Measurements from ENCODE around the gene CDH4. TPM values are rescaled to one million over a fixed set of nuclear protein-coding genes. Genes with fewer than 3 reads are reported as not detected.
A peak's percentile ranks its signal among the peaks of the same experiment; 100 is the strongest.

Gene CDH4
- polyA plus RNA-seq, 6 donors from 2014 or later, result not detected

DNA sequence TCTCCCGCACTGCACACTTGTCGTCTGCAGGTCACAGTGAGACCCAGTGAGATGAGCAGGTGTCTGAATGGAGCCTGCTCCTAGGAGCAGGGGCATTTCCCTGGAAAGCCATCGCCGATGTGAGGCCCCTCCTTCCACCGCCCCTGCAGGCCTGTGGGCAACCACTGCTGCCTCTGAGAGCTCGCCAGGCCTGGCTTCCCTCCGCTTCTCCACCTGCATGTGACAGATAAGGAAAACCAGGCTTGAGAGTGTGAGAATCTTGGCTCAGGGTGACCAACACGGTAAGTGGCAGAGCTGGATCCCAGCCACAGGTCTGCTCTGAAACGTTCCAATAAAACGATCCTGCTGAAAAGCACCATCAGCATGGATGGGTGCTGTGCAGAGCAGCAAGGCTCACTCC lies 332.8 kb downstream of the CDH4 start:
- Mint-ChIP-seq H3K4me1 (no peaks in the 10 kb centered on the region), H3K4me3 (no peak overlapping the region), H3K27ac (no peak overlapping the region), H3K9me3 (peaks cover 0 to 14% (median 8%) of the 10 kb centered on the region in 7 donors), H3K36me3 (no peaks in the 10 kb centered on the region), H3K27me3 (peaks cover 0 to 9% (median 0%) of the 10 kb centered on the region in 3 donors)
- DNase-seq (no peak), ATAC-seq (ENCODE audit: low read depth in 2 of 2) (no peak)

DNA sequence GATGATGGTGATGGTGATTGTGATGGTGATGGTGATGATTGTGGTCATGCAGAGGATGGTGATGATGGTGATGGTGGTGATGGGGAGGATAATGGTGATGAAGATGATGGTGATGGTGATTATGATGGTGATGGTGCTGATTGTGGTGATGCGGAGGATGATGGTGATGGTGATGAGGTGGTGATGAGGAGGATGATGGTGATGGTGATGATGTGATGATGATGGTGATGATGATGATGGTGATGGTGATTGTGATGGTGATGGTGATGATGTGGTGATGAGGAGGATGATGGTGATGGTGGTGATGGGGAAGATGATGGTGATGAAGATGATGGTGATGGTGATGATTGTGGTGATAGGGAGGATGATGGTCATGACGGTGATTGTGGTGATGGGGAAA lies 333.7 kb downstream of the CDH4 start:
- Mint-ChIP-seq H3K27me3 (peaks cover 0 to 9% (median 0%) of the 10 kb centered on the region in 3 donors), H3K27ac (no peak overlapping the region), H3K9me3 (peaks cover 0 to 15% (median 8%) of the 10 kb centered on the region in 7 donors), H3K36me3 (no peaks in the 10 kb centered on the region), H3K4me1 (no peaks in the 10 kb centered on the region), H3K4me3 (no peak overlapping the region)
- DNase-seq (no peak), ATAC-seq (ENCODE audit: low read depth in 2 of 2) (no peak)

DNA sequence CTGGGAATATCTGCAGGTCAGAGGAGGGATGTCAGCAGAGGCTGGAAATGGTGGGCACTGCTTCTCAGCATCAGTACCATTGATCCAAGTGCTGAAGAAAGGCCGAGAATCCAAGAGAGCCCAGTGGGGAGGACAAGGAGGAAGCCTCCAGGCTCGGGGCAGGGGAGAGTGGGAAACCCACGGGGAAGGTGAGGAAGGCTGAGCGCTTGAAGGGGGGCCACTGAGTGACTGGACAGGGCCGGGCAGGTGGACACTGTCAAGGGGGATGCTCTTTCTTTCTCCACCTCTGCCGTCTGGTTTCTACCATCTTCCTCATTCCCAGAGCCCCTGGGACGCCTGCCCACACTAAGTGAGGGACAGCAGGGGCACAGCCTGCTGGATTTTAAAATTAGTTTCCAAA lies 335.0 kb downstream of the CDH4 start:
- Mint-ChIP-seq H3K36me3 (no peaks in the 10 kb centered on the region), H3K27ac (no peak overlapping the region), H3K4me3 (no peak overlapping the region), H3K9me3 (peaks cover 2 to 20% (median 14%) of the 10 kb centered on the region in 7 donors), H3K4me1 (no peaks in the 10 kb centered on the region), H3K27me3 (peaks cover 0 to 9% (median 0%) of the 10 kb centered on the region in 3 donors)
- DNase-seq (no peak), ATAC-seq (ENCODE audit: low read depth in 2 of 2) (no peak)

DNA sequence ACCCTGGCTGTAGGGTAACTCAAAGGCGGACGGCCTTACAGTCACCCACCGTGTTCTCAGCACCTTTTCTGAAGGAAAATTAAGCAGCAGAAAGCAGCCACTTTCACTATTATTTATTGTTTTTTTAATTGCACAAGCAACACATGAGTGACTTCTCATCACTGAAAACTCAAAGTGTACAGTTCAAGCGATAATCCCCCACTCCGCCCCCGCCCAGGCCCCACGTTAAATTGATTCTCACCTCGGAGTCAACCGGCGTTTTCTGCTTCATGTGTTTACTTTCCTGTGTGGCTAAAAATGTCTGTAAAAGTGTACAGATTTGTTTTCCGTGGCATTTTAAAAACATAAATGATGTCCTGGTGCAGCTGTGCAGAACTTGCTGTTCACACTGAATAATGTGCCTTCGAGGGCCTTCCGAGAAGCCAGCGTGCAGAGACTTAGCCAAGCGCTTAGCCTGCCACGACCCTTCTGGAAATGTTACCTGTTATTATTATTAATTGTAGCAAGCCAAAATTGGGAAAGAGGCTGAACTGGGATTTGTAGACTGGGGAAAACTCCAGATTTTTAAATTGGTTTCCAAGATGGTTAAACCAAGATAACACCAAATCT lies 335.7 kb downstream of the CDH4 start:
- Mint-ChIP-seq H3K27me3 (peaks cover 0 to 2% (median 0%) of the 10 kb centered on the region in 3 donors), H3K4me1 (no peaks in the 10 kb centered on the region), H3K36me3 (peaks cover 0 to 4% of the 10 kb centered on the region in 2 donors), H3K9me3 (peaks cover 2 to 27% (median 14%) of the 10 kb centered on the region in 7 donors), H3K27ac (no peak overlapping the region), H3K4me3 (no peak overlapping the region)
- DNase-seq (no peak), ATAC-seq (ENCODE audit: low read depth in 2 of 2) (no peak)

DNA sequence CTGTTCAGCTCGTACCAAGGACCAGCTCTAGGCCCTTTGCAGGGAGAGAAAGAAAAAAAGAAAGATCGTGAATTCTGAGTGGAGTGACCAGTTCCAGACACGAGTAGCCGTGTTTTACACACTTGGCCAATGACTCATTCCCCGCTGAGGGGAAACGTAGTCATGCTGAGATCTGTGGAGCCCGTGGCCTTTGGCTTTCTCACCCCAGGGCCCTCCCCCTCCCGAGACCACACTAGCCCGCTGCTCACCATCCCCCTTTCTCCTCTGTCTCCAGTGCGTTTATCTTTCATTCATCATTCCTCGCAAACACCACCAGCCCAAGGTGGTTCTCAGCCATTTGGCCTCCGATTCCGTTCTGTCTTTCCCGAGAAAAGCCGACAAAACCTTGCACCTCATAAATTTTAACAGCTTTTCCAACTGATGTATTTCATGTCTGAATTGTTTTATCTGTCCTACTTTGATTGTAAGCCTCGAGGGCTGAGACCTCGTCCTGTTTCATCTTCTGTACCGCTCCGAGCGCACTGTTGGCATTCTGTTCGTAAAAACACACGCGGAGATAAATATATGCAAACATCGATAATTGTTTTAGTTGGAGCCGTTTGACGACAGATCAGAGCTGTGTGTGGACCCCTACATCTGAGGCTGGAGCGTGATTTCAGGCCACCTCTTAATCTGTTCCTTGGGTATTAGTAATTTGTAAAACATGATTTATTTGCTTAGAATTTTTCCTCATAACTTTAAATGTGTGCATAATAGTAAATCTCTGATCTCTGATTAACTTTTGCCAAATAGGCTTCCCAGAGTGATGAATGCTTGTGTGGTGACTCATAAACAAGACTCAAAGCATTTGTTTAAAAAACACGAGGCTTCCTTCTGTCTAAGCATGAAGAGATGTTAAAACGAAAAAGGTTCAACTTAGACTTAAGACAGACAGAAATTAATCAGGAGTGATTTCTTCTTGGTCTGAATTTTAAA lies 336.6 kb downstream of the CDH4 start:
- H3K36me3 Mint-ChIP-seq, result peaks cover 0 to 6% of the 10 kb centered on the region in 2 donors
- H3K27ac Mint-ChIP-seq, result no peak overlapping the region
- H3K4me3 Mint-ChIP-seq, result no peak overlapping the region
- H3K4me1 Mint-ChIP-seq, result no peaks in the 10 kb centered on the region
- no peak for ATAC-seq (ENCODE audit: low read depth in 2 of 2)
- no peak for DNase-seq
- no peaks in the 10 kb centered on the region for H3K27me3 Mint-ChIP-seq
- H3K9me3 Mint-ChIP-seq, result peaks cover 2 to 33% (median 17%) of the 10 kb centered on the region in 7 donors

DNA sequence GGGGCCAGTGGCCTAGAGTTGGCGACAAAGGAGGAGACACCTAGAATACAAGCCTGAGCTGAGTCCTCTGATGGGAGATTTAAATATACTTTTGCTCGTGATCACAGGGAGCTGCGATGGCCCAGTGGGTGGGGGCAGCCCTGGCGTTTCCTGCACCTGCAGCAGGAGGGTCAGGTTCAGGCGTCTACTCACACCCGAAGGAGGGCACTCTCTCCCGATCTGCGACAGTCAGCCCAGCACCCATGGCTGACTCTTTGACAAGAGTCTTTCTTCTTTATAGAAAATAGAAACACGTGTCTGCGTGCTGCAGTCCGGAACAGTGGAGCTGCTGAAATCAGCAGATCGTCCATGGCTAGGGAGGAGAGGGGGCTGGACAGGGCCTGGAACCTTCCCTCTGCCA lies 338.2 kb downstream of the CDH4 start:
- H3K27me3 Mint-ChIP-seq, result no peaks in the 10 kb centered on the region
- H3K9me3 Mint-ChIP-seq, result peaks cover 2 to 33% (median 19%) of the 10 kb centered on the region in 7 donors
- no peak overlapping the region for H3K27ac Mint-ChIP-seq
- peaks cover 0 to 6% of the 10 kb centered on the region in 2 donors for H3K36me3 Mint-ChIP-seq
- H3K4me1 Mint-ChIP-seq, result no peaks in the 10 kb centered on the region
- DNase-seq, result no peak
- no peak overlapping the region for H3K4me3 Mint-ChIP-seq
- no peak for ATAC-seq (ENCODE audit: low read depth in 2 of 2)

DNA sequence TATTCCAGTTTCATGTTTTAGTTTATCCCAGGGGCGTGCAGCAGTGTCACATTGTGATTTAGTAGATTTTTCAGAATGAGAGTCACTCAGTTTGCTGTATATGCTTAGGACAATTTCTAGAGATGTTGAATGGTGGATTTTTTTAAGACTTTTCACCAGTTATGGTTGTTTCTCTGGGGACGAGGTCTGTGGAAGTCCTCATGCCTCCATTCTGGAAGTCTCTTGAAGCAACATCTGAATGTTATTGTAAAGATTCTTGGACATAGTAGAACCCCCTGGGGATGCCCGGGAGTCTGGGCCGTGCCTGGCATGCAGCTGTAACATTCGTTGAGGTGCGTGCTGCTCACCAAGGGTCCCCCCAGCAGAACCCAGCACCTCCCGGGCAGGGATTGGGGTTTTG lies 341.5 kb downstream of the CDH4 start:
- Mint-ChIP-seq H3K36me3 (peaks cover 5 to 6% of the 10 kb centered on the region in 2 donors), H3K27ac (no peak overlapping the region), H3K27me3 (no peaks in the 10 kb centered on the region), H3K4me3 (no peak overlapping the region), H3K9me3 (peaks cover 9 to 49% (median 30%) of the 10 kb centered on the region in 7 donors), H3K4me1 (no peaks in the 10 kb centered on the region)
- no peak for DNase-seq
- no peak for ATAC-seq (ENCODE audit: low read depth in 2 of 2)

DNA sequence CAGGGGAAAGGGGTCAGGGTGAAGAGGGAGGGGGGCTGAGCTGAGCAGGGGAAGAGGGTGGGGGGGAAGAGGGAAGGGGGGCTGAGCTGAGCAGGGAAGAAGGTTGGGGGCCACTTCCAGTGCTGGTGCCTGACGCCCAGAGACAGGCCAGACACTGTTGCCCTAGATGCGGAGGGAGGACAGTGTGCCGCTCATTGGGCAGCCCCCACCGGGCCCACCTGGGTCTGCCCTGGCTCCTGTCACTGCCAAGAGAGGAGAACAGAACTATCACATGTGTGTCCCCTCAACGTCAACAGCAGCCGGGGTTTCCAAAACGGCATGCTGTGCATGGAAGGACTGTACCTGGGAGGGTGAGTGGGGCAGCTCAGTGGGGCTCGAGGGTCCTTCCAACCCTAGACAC lies 342.1 kb downstream of the CDH4 start:
- Mint-ChIP-seq H3K27me3 (no peaks in the 10 kb centered on the region), H3K36me3 (peaks cover 5 to 6% of the 10 kb centered on the region in 2 donors), H3K27ac (no peak overlapping the region), H3K9me3 (peaks cover 9 to 42% (median 29%) of the 10 kb centered on the region in 7 donors), H3K4me1 (no peaks in the 10 kb centered on the region), H3K4me3 (no peak overlapping the region)
- DNase-seq (no peak), ATAC-seq (ENCODE audit: low read depth in 2 of 2) (no peak)

DNA sequence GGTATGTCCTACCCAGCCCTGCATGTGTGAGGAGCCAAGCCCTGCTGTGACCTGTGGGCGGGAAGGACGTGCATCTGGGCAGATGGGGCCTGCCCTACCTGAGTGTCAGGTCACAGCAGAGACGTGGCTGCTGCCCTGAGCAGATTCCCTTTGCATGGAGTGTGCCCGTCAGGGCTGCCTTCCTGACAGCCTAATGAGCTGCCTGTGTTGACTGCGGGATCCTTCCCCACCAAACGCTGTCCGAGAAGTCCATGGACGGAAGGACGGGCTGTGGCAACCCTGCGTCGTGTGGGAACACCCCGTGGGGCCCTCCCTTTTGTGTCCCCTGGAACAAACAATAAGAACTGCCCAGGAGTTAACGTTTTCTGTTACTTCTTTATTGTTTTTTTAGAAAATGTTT lies 343.2 kb downstream of the CDH4 start:
- Mint-ChIP-seq H3K36me3 (peaks cover 5 to 6% of the 10 kb centered on the region in 2 donors), H3K4me1 (no peaks in the 10 kb centered on the region), H3K27me3 (no peaks in the 10 kb centered on the region), H3K27ac (peak overlapping the region in 1 of 6 donors; percentile 27), H3K9me3 (peaks cover 9 to 43% (median 34%) of the 10 kb centered on the region in 7 donors), H3K4me3 (no peak overlapping the region)
- DNase-seq, result no peak
- ATAC-seq (ENCODE audit: low read depth in 2 of 2), result no peak

DNA sequence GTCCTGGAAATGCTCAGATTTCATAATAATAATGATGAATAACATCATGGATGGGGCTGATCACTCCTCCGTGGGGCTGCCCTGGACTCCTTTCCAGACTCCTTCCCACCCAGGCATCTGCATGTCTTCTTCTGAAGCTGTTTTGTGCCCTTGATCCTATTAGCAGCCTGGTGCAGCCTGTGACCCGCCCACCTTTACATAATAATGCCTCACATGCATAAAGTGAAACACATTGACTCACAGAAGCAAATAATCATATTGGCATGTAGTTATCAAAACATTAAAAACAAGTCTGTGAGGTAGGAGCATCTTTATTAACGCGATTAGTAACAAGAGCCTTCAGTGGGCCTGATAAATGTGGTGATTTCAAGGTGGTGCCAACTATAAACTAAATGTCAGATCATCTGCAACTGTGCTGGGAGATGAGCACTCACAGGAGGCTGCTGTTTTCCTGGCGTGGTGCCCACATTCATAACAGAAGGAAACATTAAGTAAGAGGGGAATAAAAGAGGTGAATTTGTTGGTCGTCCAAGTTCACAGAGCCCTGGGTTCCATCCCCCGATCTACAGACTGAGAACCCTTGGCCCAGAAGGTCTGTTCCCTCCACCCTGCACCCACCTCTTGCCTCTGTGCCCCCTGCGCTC lies 344.7 kb downstream of the CDH4 start:
- Mint-ChIP-seq H3K27me3 (no peaks in the 10 kb centered on the region), H3K4me3 (peak overlapping the region in 1 of 8 donors; percentile 35), H3K9me3 (peaks cover 11 to 34% (median 31%) of the 10 kb centered on the region in 7 donors), H3K36me3 (peaks cover 5 to 6% of the 10 kb centered on the region in 2 donors), H3K27ac (no peak overlapping the region), H3K4me1 (no peaks in the 10 kb centered on the region)
- ATAC-seq (ENCODE audit: low read depth in 2 of 2) (no peak), DNase-seq (no peak)

DNA sequence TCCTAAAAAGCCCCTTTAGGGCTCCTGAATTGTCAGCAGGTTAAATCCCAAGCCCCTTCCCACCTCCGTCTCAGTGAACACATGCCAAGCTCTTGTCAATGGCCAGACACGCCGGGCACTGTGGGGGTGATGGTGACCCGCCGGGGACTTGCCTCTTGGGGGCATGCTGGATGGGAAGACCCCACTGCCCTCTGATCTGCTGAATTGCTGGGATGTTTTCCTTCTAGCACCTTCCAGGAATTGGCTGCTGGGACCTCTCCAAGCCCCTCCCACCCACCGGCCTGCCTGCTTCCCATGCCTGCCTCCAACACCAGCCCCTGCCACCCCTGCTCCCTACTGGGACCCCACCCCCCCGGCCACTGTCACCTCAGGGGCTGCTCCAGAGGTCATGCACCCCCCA lies 345.9 kb downstream of the CDH4 start:
- no peak overlapping the region for H3K4me3 Mint-ChIP-seq
- peaks cover 10 to 28% (median 23%) of the 10 kb centered on the region in 7 donors for H3K9me3 Mint-ChIP-seq
- H3K4me1 Mint-ChIP-seq, result no peaks in the 10 kb centered on the region
- H3K36me3 Mint-ChIP-seq, result peaks cover under 1 to 5% of the 10 kb centered on the region in 2 donors
- H3K27ac Mint-ChIP-seq, result no peak overlapping the region
- no peak for ATAC-seq (ENCODE audit: low read depth in 2 of 2)
- no peaks in the 10 kb centered on the region for H3K27me3 Mint-ChIP-seq
- DNase-seq, result no peak

DNA sequence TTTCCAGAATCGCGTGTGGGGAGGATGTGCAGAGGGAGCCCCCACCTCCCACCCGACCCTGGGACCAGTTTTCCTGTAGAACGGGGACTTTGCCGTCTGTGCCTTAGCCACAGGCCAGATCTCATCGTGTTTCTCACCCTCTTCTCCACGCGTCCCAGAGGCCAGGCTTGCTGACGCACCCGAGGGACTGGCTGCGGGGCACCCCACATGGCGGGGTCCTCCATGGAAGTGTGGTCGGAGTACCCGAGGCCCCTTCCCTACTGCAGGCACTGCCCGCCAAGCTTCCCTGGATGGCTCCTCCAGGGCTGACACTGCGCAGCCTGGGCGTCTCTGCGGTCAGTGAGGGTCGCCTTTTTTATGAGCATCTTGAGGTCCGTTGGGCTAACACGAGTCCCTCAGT lies 346.5 kb downstream of the CDH4 start:
- ATAC-seq (ENCODE audit: low read depth in 2 of 2) (no peak), DNase-seq (no peak)
- Mint-ChIP-seq H3K27me3 (no peaks in the 10 kb centered on the region), H3K9me3 (peaks cover 10 to 30% (median 22%) of the 10 kb centered on the region in 7 donors), H3K4me3 (no peak overlapping the region), H3K27ac (no peak overlapping the region), H3K36me3 (peaks cover 0 to 5% of the 10 kb centered on the region in 2 donors), H3K4me1 (no peaks in the 10 kb centered on the region)

DNA sequence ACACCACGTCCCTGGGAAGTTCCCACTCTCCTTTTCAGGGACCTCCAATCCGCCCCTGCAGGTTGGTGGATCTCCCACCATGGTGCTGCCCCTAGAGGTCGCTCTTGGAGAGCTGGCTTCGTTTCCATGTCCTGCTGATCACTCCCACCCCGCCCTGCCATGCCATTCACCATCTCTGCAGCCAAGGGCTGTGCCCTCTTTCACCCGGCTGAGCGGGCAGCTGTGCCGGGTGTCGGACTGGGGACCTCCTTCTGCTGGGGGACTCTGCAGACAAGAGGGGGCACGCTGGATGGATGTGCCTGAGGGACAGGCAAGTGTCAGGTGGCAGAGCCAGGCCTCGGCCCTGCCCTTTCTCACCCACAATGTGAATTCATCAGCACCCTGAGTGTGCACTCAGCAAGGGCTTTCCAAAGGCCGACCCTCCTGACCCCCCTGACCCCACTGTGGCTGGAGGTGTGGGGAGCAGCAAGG lies 347.0 kb downstream of the CDH4 start:
- Mint-ChIP-seq H3K27me3 (no peaks in the 10 kb centered on the region), H3K27ac (no peak overlapping the region), H3K4me1 (no peaks in the 10 kb centered on the region), H3K36me3 (peaks cover 0 to 5% of the 10 kb centered on the region in 2 donors), H3K9me3 (peaks cover 10 to 31% (median 24%) of the 10 kb centered on the region in 7 donors), H3K4me3 (peak overlapping the region in 1 of 8 donors; percentile 70)
- no peak for ATAC-seq (ENCODE audit: low read depth in 2 of 2)
- no peak for DNase-seq
